HEK293 (cell line): Measurements from ENCODE around the gene KDM4B.

Source experiments
- CTCF ChIP-seq: fragments of 450-650 bp; formaldehyde crosslinking; IDR thresholded peaks from 2 replicates; pipeline ENCODE4 v1.5.1; 2016; ENCODE audit warnings: missing biosample characterization, missing genetic modification characterization
- GLIS1 ChIP-seq: fragments of 450-650 bp; formaldehyde crosslinking; IDR thresholded peaks from 2 replicates; pipeline ENCODE4 v1.5.1; 2016; ENCODE audit warnings: missing biosample characterization, missing genetic modification characterization
- KLF10 ChIP-seq: fragments of 450-650 bp; IDR thresholded peaks from 2 replicates; pipeline ENCODE4 v1.5.1; 2018; ENCODE audit warnings: missing biosample characterization, mild to moderate bottlenecking, missing genetic modification characterization
- REST ChIP-seq: fragments of 450-650 bp; formaldehyde crosslinking; IDR thresholded peaks from 2 replicates; pipeline ENCODE4 v1.5.1; 2016; ENCODE audit warnings: missing biosample characterization, missing genetic modification characterization
- SP2 ChIP-seq: fragments of 450-650 bp; formaldehyde crosslinking; IDR thresholded peaks from 2 replicates; pipeline ENCODE4 v1.5.1; 2016; ENCODE audit warnings: missing biosample characterization, missing genetic modification characterization
- YY1 ChIP-seq: fragments of 450-650 bp; formaldehyde crosslinking; IDR thresholded peaks from 2 replicates; pipeline ENCODE4 v1.5.1; 2018; ENCODE audit warnings: missing biosample characterization, missing genetic modification characterization
- ZNF280D ChIP-seq: fragments of 450-650 bp; formaldehyde crosslinking; IDR thresholded peaks from 2 replicates; pipeline ENCODE4 v1.5.1; 2016; ENCODE audit warnings: missing biosample characterization, missing genetic modification characterization
- ZNF501 ChIP-seq: fragments of 450-650 bp; formaldehyde crosslinking; IDR thresholded peaks from 2 replicates; pipeline ENCODE4 v1.5.1; 2016; ENCODE audit warnings: missing biosample characterization, missing genetic modification characterization
- TF ChIP-seq, protein P1 (sequence below): fragments of 450-650 bp; formaldehyde crosslinking; conservative IDR thresholded peaks from 2 replicates; pipeline ENCODE4 v1.5.1; 2016; ENCODE audit warnings: low read depth, missing biosample characterization, missing genetic modification characterization
- TF ChIP-seq, protein P2 (sequence below): fragments of 450-650 bp; formaldehyde crosslinking; IDR thresholded peaks from 2 replicates; pipeline ENCODE4 v1.5.1; 2016; ENCODE audit warnings: missing biosample characterization, missing genetic modification characterization
- TF ChIP-seq, protein P3 (sequence below): fragments of 450-650 bp; formaldehyde crosslinking; IDR thresholded peaks from 2 replicates; pipeline ENCODE4 v1.5.1; 2017; ENCODE audit warnings: missing biosample characterization, missing genetic modification characterization
- TF ChIP-seq, protein P4 (sequence below): fragments of 450-650 bp; formaldehyde crosslinking; IDR thresholded peaks from 2 replicates; pipeline ENCODE4 v1.5.1; 2016; ENCODE audit warnings: missing biosample characterization, missing genetic modification characterization

GRCh38 chr19:5119297-5119998, 150.5 kb downstream of the KDM4B start:
- TF ChIP-seq, protein P1, sequence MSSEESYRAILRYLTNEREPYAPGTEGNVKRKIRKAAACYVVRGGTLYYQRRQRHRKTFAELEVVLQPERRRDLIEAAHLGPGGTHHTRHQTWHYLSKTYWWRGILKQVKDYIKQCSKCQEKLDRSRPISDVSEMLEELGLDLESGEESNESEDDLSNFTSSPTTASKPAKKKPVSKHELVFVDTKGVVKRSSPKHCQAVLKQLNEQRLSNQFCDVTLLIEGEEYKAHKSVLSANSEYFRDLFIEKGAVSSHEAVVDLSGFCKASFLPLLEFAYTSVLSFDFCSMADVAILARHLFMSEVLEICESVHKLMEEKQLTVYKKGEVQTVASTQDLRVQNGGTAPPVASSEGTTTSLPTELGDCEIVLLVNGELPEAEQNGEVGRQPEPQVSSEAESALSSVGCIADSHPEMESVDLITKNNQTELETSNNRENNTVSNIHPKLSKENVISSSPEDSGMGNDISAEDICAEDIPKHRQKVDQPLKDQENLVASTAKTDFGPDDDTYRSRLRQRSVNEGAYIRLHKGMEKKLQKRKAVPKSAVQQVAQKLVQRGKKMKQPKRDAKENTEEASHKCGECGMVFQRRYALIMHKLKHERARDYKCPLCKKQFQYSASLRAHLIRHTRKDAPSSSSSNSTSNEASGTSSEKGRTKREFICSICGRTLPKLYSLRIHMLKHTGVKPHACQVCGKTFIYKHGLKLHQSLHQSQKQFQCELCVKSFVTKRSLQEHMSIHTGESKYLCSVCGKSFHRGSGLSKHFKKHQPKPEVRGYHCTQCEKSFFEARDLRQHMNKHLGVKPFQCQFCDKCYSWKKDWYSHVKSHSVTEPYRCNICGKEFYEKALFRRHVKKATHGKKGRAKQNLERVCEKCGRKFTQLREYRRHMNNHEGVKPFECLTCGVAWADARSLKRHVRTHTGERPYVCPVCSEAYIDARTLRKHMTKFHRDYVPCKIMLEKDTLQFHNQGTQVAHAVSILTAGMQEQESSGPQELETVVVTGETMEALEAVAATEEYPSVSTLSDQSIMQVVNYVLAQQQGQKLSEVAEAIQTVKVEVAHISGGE (tag by site-specific recombination), result no peak
- no peak for TF ChIP-seq REST (tag by site-specific recombination)
- no peak for TF ChIP-seq KLF10
- TF ChIP-seq, protein P2, sequence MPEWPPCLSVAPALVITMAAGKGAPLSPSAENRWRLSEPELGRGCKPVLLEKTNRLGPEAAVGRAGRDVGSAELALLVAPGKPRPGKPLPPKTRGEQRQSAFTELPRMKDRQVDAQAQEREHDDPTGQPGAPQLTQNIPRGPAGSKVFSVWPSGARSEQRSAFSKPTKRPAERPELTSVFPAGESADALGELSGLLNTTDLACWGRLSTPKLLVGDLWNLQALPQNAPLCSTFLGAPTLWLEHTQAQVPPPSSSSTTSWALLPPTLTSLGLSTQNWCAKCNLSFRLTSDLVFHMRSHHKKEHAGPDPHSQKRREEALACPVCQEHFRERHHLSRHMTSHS (tag by site-specific recombination), result no peak
- TF ChIP-seq, protein P3, sequence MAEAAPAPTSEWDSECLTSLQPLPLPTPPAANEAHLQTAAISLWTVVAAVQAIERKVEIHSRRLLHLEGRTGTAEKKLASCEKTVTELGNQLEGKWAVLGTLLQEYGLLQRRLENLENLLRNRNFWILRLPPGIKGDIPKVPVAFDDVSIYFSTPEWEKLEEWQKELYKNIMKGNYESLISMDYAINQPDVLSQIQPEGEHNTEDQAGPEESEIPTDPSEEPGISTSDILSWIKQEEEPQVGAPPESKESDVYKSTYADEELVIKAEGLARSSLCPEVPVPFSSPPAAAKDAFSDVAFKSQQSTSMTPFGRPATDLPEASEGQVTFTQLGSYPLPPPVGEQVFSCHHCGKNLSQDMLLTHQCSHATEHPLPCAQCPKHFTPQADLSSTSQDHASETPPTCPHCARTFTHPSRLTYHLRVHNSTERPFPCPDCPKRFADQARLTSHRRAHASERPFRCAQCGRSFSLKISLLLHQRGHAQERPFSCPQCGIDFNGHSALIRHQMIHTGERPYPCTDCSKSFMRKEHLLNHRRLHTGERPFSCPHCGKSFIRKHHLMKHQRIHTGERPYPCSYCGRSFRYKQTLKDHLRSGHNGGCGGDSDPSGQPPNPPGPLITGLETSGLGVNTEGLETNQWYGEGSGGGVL, result no peak
- no peak for TF ChIP-seq ZNF280D
- no peak for TF ChIP-seq CTCF (tag by site-specific recombination)
- TF ChIP-seq YY1 (tag by site-specific recombination), result no peak
- TF ChIP-seq SP2 (tag by site-specific recombination), result no peak
- TF ChIP-seq GLIS1 (tag by site-specific recombination), result no peak
- TF ChIP-seq, protein P4, sequence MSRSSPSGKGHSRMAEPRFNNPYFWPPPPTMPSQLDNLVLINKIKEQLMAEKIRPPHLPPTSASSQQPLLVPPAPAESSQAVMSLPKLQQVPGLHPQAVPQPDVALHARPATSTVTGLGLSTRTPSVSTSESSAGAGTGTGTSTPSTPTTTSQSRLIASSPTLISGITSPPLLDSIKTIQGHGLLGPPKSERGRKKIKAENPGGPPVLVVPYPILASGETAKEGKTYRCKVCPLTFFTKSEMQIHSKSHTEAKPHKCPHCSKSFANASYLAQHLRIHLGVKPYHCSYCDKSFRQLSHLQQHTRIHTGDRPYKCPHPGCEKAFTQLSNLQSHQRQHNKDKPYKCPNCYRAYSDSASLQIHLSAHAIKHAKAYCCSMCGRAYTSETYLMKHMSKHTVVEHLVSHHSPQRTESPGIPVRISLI (tag by site-specific recombination), result no peak
- TF ChIP-seq ZNF501, result no peak
